Progenitor cell of endocrine pancreas (in vitro differentiated cells): ENCODE data around the gene LAMB1. TPM values are rescaled to one million over a fixed set of nuclear protein-coding genes. Genes with fewer than 3 reads are reported as not detected.

Experiments used
- DNase-seq: peaks from one replicate; pipeline ENCODE4 v3.0.0; 2021; ENCODE audit warnings: low spot score; ENCODE audit not compliant: unreplicated experiment
- H3K27ac Mint-ChIP-seq: 2 replicates; pipeline ENCODE4 v1.8.0; 2021; ENCODE audit warnings: mild to moderate bottlenecking, moderate library complexity, mixed read lengths
- H3K27me3 Mint-ChIP-seq: 2 replicates; pipeline ENCODE4 v1.8.0; 2021; ENCODE audit warnings: mixed read lengths
- H3K36me3 Mint-ChIP-seq: 2 replicates; pipeline ENCODE4 v1.8.0; 2022; ENCODE audit warnings: mixed read lengths; ENCODE audit not compliant: insufficient read depth
- H3K4me1 Mint-ChIP-seq: 2 replicates; pipeline ENCODE4 v1.8.0; 2021; ENCODE audit warnings: low read depth, mixed read lengths
- H3K4me3 Mint-ChIP-seq: 2 replicates; pipeline ENCODE4 v1.8.0; 2021; ENCODE audit warnings: low read depth, mild to moderate bottlenecking, moderate library complexity, mixed read lengths
- H3K9me3 Mint-ChIP-seq: 2 replicates; pipeline ENCODE4 v1.8.0; 2021; ENCODE audit warnings: low read depth, mixed read lengths
- CTCF ChIP-seq: fragments of 200-600 bp; sonication (generic); IDR thresholded peaks from one replicate; pipeline ENCODE4 v1.5.0; 2021; ENCODE audit warnings: antibody characterized with exemption, mild to moderate bottlenecking; ENCODE audit not compliant: unreplicated experiment
- total RNA-seq: library from RNA; stranded (reverse); gene quantifications from 2 replicates; pipeline ENCODE4 v1.2.1, GENCODE V29; 2021

Gene LAMB1
- total RNA-seq, 1 donor from 2014 or later: 275 TPM

- Mint-ChIP-seq H3K27ac (peak overlapping the region; percentile 80), H3K27me3 (no peaks in the 10 kb centered on the region), H3K4me1 (peaks cover 43% of the 10 kb centered on the region), H3K4me3 (no peak overlapping the region), H3K36me3 (no peaks in the 10 kb centered on the region), H3K9me3 (no peaks in the 10 kb centered on the region)
- no peak for TF ChIP-seq CTCF
- no peak for DNase-seq
Observed at GRCh38 chr7:108014747-108015682, 12.1 kb upstream of the LAMB1 start.

- no peaks in the 10 kb centered on the region for H3K9me3 Mint-ChIP-seq
- H3K27me3 Mint-ChIP-seq: no peaks in the 10 kb centered on the region
- no peaks in the 10 kb centered on the region for H3K36me3 Mint-ChIP-seq
- H3K4me3 Mint-ChIP-seq: no peak overlapping the region
- DNase-seq: no peak
- peaks cover 43% of the 10 kb centered on the region for H3K4me1 Mint-ChIP-seq
- no peak overlapping the region for H3K27ac Mint-ChIP-seq
- TF ChIP-seq CTCF: no peak
Observed at GRCh38 chr7:108014215-108014614, 11.3 kb upstream of the LAMB1 start.

GRCh38 chr7:108012499-108013430 is 9.8 kb upstream of the LAMB1 start:
- Mint-ChIP-seq H3K27me3 (no peaks in the 10 kb centered on the region), H3K27ac (peak overlapping the region; percentile 70), H3K4me3 (no peak overlapping the region), H3K36me3 (no peaks in the 10 kb centered on the region), H3K9me3 (no peaks in the 10 kb centered on the region), H3K4me1 (peaks cover 43% of the 10 kb centered on the region)
- no peak for TF ChIP-seq CTCF
- DNase-seq: no peak

- no peaks in the 10 kb centered on the region for H3K9me3 Mint-ChIP-seq
- peaks cover 44% of the 10 kb centered on the region for H3K4me1 Mint-ChIP-seq
- no peak overlapping the region for H3K27ac Mint-ChIP-seq
Observed at GRCh38 chr7:108010377-108010776, 7.4 kb upstream of the LAMB1 start.

More at GRCh38 chr7:108010377-108010776, 7.4 kb upstream of the LAMB1 start:
- Mint-ChIP-seq H3K27me3 (no peaks in the 10 kb centered on the region), H3K4me3 (no peak overlapping the region), H3K36me3 (no peaks in the 10 kb centered on the region)
- TF ChIP-seq CTCF: no peak
- no peak for DNase-seq
